Loucy (cell line): ENCODE results near the gene ATP10A.

Experiments used
- H2AFZ ChIP-seq: fragments of 200-600 bp; sonication (generic); 2 replicates; pipeline ENCODE4 v1.6.0; 2016; ENCODE audit warnings: antibody characterized with exemption, mild to moderate bottlenecking, low read length, moderate library complexity
- H3F3A ChIP-seq: fragments of 200-600 bp; 2 replicates; pipeline ENCODE4 v1.6.0; 2016; ENCODE audit warnings: antibody characterized with exemption, low read depth, mild to moderate bottlenecking
- H3K27me3 ChIP-seq: fragments of 200-600 bp; sonication (generic); 2 replicates; pipeline ENCODE4 v1.6.1; 2014; ENCODE audit warnings: low read length, mild to moderate bottlenecking; ENCODE audit not compliant: insufficient read depth, poor library complexity, severe bottlenecking
- H3K36me3 ChIP-seq: fragments of 200-600 bp; sonication (generic); 2 replicates; pipeline ENCODE4 v1.6.1; 2016; ENCODE audit warnings: low read length; ENCODE audit not compliant: insufficient read depth
- H3K4me1 ChIP-seq: fragments of 200-600 bp; sonication (generic); 2 replicates; pipeline ENCODE4 v1.5.1; 2014; ENCODE audit warnings: low read length, mild to moderate bottlenecking; ENCODE audit not compliant: insufficient read depth, poor library complexity, severe bottlenecking
- H3K4me2 ChIP-seq: fragments of 200-600 bp; sonication (generic); 2 replicates; pipeline ENCODE4 v1.6.0; 2014; ENCODE audit warnings: antibody characterized with exemption, low read length, low read depth, mild to moderate bottlenecking; ENCODE audit not compliant: poor library complexity, severe bottlenecking
- H3K4me3 ChIP-seq: fragments of 200-600 bp; sonication (generic); 2 replicates; pipeline ENCODE4 v1.5.1; 2014; ENCODE audit warnings: low read length, mild to moderate bottlenecking, mixed read lengths; ENCODE audit not compliant: poor library complexity, severe bottlenecking
- H3K79me2 ChIP-seq: fragments of 200-600 bp; sonication (generic); 2 replicates; pipeline ENCODE4 v1.6.1; 2014; ENCODE audit warnings: low read length; ENCODE audit not compliant: insufficient read depth
- H3K9ac ChIP-seq: fragments of 200-600 bp; sonication (generic); 2 replicates; pipeline ENCODE4 v1.6.0; 2014; ENCODE audit warnings: mild to moderate bottlenecking, low read depth, low read length, moderate library complexity; ENCODE audit not compliant: poor library complexity, severe bottlenecking
- H3K9me2 ChIP-seq: fragments of 200-600 bp; sonication (generic); replicated peaks from 2 replicates; pipeline ENCODE4 v1.6.1; 2016; ENCODE audit warnings: low read depth, low read length, mixed read lengths
- H3K9me3 ChIP-seq: fragments of 200-600 bp; sonication (generic); 2 replicates; pipeline ENCODE4 v1.6.1; 2014; ENCODE audit warnings: mild to moderate bottlenecking, antibody characterized with exemption, low read length, low read depth; ENCODE audit not compliant: insufficient read depth
- H4K20me1 ChIP-seq: fragments of 200-600 bp; sonication (generic); 2 replicates; pipeline ENCODE4 v1.6.0; 2014; ENCODE audit warnings: antibody characterized with exemption, low read length, mild to moderate bottlenecking; ENCODE audit not compliant: insufficient read depth, poor library complexity, severe bottlenecking
- CTCF ChIP-seq: fragments of 200-600 bp; sonication (generic); conservative IDR thresholded peaks from 2 replicates; pipeline ENCODE4 v1.5.1; 2014; ENCODE audit warnings: mild to moderate bottlenecking, antibody characterized with exemption, low read length
- EZH2phosphoT487 ChIP-seq: fragments of 200-600 bp; IDR thresholded peaks from 2 replicates; pipeline ENCODE4 v1.6.1; 2018; ENCODE audit warnings: antibody characterized with exemption, mild to moderate bottlenecking, moderate library complexity, borderline replicate concordance

Gene ATP10A

GRCh38 chr15:25688166-25688565, 175.0 kb downstream of the ATP10A start:
- no peaks in the 10 kb centered on the region for H3K9me2 ChIP-seq
- no peaks in the 10 kb centered on the region for H3K4me1 ChIP-seq
- no peaks in the 10 kb centered on the region for H3K36me3 ChIP-seq
- H3K9ac ChIP-seq, result no peak overlapping the region
- H3K4me2 ChIP-seq, result no peak overlapping the region
- H3K27me3 ChIP-seq, result no peaks in the 10 kb centered on the region
- H3K4me3 ChIP-seq, result no peak overlapping the region
- no peak overlapping the region for H2AFZ ChIP-seq
- TF ChIP-seq CTCF (no peak), EZH2phosphoT487 (no peak)
- H3F3A ChIP-seq, result no peaks in the 10 kb centered on the region
- H4K20me1 ChIP-seq, result no peaks in the 10 kb centered on the region
- H3K79me2 ChIP-seq, result no peaks in the 10 kb centered on the region
- no peaks in the 10 kb centered on the region; the same call in 1 of the 2 replicates for H3K9me3 ChIP-seq

- H3K4me2 ChIP-seq, result no peak overlapping the region
- TF ChIP-seq CTCF (no peak), EZH2phosphoT487 (no peak)
- H4K20me1 ChIP-seq, result no peaks in the 10 kb centered on the region
- H3K4me3 ChIP-seq, result no peak overlapping the region
- H3K9me2 ChIP-seq, result no peaks in the 10 kb centered on the region
- H3K9me3 ChIP-seq, result no peaks in the 10 kb centered on the region; the same call in 1 of the 2 replicates
- no peaks in the 10 kb centered on the region for H3K27me3 ChIP-seq
- no peaks in the 10 kb centered on the region for H3K79me2 ChIP-seq
- no peaks in the 10 kb centered on the region for H3F3A ChIP-seq
- no peak overlapping the region for H3K9ac ChIP-seq
- H3K36me3 ChIP-seq, result no peaks in the 10 kb centered on the region
- no peaks in the 10 kb centered on the region for H3K4me1 ChIP-seq
- no peak overlapping the region for H2AFZ ChIP-seq
Observed at GRCh38 chr15:25687689-25688088, 175.4 kb downstream of the ATP10A start.

- no peak overlapping the region for H3K4me3 ChIP-seq
- H3K9ac ChIP-seq, result no peak overlapping the region
- TF ChIP-seq EZH2phosphoT487 (no peak), CTCF (no peak)
- H3F3A ChIP-seq, result no peaks in the 10 kb centered on the region
- H3K9me2 ChIP-seq, result no peaks in the 10 kb centered on the region
- no peaks in the 10 kb centered on the region for H3K79me2 ChIP-seq
- H3K4me1 ChIP-seq, result no peaks in the 10 kb centered on the region
- peaks cover under 1% of the 10 kb centered on the region; the same call in 1 of the 2 replicates for H3K9me3 ChIP-seq
- H3K4me2 ChIP-seq, result no peak overlapping the region
- no peaks in the 10 kb centered on the region for H3K36me3 ChIP-seq
- H4K20me1 ChIP-seq, result no peaks in the 10 kb centered on the region
- H3K27me3 ChIP-seq, result no peaks in the 10 kb centered on the region
- H2AFZ ChIP-seq, result no peak overlapping the region
Observed at GRCh38 chr15:25687276-25687675, 175.9 kb downstream of the ATP10A start.
